ENCODE measurements around the gene TMBIM4.

TMBIM4 gene

GRCh38 chr12:66152732-66153131 lies 17.1 kb downstream of the TMBIM4 start:
- DNase-seq (ENCODE audit: low read depth) = no peak
- H3K4me3 ChIP-seq (ENCODE audit: low read depth, low read length) = no peak overlapping the region
- TF ChIP-seq CTCF (conservative IDR thresholded peaks at IDR 0.05; ENCODE audit: low read depth, low read length) = no peak

- no peak overlapping the region for H3K4me3 ChIP-seq (ENCODE audit: low read depth, low read length)
- no peak for DNase-seq (ENCODE audit: low read depth)
- TF ChIP-seq CTCF (conservative IDR thresholded peaks at IDR 0.05; ENCODE audit: low read depth, low read length) = peak; percentile 35
Measured at GRCh38 chr12:66149702-66150398, 19.9 kb downstream of the TMBIM4 start.

- H3K4me3 ChIP-seq (ENCODE audit: low read depth, low read length) = no peak overlapping the region
- TF ChIP-seq CTCF (conservative IDR thresholded peaks at IDR 0.05; ENCODE audit: low read depth, low read length) = peak; percentile 74
- peak; percentile 91 for DNase-seq (ENCODE audit: low read depth)
Measured at GRCh38 chr12:66144791-66145754, 24.7 kb downstream of the TMBIM4 start.

- DNase-seq (ENCODE audit: low read depth) = no peak
- no peak for TF ChIP-seq CTCF (conservative IDR thresholded peaks at IDR 0.05; ENCODE audit: low read depth, low read length)
- no peak overlapping the region for H3K4me3 ChIP-seq (ENCODE audit: low read depth, low read length)
Measured at GRCh38 chr12:66143868-66144267, 25.9 kb downstream of the TMBIM4 start.

GRCh38 chr12:66142826-66143225 lies 27.0 kb downstream of the TMBIM4 start:
- no peak for TF ChIP-seq CTCF (conservative IDR thresholded peaks at IDR 0.05; ENCODE audit: low read depth, low read length)
- no peak overlapping the region for H3K4me3 ChIP-seq (ENCODE audit: low read depth, low read length)
- DNase-seq (ENCODE audit: low read depth) = no peak

- no peak for DNase-seq (ENCODE audit: low read depth)
- no peak for TF ChIP-seq CTCF (conservative IDR thresholded peaks at IDR 0.05; ENCODE audit: low read depth, low read length)
Measured at GRCh38 chr12:66141299-66141698, 28.5 kb downstream of the TMBIM4 start.

More at GRCh38 chr12:66141299-66141698, 28.5 kb downstream of the TMBIM4 start:
- no peak overlapping the region for H3K4me3 ChIP-seq (ENCODE audit: low read depth, low read length)
